Measurements from ENCODE around the gene DNAH1.

The DNAH1 gene

DNA sequence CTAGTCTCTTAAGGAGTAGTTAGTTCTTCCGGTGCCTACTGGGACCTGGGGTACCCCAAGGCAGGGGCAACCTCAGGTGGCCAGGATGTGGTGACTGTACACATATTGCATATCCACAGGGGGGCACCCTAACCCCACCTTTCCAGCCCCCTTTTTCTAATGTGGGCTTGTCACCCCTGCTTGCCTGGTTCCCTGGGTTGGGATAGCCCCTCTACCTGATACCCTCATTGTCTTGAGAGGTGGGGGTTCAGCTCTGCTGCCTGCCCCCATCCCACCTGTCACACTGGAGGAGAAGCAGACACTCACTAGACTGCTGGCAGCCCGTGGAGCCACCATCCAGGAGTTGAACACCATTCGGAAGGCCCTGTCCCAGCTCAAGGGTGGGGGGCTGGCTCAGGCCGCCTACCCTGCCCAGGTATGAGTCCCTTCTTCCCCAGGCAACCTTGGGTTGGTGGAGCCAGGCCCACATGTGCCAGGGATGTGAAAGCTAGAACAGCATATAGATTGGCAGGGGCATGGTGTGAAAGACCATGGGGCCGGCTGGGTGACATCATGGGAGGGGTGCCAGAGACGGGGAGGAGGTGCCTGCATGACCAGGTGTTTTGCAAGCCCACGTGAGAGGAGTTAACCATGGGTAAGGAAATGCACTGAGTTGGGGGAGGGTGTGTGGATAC is 24.5 kb upstream of the DNAH1 start:
- DNase-seq: peak; percentile 30 to 31

DNA sequence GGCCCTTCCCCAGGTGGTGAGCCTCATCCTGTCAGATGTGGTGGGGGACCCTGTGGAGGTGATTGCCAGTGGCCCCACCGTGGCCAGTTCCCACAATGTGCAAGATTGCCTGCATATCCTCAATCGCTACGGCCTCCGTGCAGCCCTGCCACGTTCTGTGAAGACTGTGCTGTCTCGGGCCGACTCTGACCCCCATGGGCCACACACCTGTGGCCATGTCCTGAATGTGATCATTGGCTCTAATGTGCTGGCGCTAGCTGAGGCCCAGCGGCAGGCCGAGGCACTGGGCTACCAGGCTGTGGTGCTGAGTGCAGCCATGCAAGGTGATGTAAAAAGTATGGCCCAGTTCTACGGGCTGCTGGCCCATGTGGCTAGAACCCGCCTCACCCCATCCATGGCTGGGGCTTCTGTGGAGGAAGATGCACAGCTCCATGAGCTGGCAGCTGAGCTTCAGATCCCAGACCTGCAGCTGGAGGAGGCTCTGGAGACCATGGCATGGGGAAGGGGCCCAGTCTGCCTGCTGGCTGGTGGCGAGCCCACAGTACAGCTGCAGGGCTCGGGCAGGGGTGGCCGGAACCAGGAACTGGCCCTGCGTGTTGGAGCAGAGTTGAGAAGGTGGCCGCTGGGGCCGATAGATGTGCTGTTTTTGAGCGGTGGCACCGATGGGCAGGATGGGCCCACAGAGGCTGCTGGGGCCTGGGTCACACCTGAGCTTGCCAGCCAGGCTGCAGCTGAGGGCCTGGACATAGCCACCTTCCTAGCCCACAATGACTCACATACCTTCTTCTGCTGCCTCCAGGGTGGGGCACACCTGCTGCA is 23.7 kb upstream of the DNAH1 start:
- DNase-seq: no peak

DNA sequence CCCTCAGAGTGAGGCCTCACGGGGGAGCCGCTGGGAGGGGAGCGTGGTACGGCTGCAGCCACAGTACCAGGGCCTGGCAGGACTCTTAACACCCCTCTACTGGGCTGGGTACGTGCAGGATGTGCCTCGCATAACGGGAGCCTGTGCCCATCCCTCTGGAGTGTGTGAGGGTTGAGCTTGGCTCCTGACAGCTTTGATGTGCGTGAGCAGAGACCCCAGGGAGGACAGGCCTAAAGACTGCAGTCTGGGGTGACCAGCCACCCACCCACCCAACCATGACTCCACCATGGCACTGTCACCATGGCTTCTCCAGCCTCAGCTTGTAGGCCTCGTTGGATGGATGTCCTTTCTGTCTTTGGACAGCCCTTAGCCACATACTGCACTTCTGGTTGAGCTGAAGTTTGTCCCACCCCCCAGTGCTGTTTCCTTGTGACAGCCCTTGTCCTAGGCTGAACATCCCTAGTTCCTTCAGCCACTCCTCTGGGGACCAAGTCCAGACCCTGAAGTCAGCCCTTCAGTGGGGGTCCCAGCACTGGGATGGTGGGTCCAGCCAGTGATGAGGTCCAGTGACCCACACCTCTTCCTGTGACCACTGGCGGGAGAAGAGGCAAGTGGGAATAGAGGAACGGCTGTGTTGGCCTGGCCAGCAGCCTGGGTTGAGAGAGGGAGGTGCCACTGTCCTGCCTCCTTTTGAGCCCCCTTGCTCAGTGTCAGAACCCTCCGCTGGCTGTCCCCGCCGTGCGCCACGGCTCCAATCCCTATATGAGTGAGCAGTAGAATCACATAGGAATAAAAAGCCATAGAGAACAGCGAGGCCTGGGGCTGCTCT is 22.4 kb upstream of the DNAH1 start:
- no peak for DNase-seq

DNA sequence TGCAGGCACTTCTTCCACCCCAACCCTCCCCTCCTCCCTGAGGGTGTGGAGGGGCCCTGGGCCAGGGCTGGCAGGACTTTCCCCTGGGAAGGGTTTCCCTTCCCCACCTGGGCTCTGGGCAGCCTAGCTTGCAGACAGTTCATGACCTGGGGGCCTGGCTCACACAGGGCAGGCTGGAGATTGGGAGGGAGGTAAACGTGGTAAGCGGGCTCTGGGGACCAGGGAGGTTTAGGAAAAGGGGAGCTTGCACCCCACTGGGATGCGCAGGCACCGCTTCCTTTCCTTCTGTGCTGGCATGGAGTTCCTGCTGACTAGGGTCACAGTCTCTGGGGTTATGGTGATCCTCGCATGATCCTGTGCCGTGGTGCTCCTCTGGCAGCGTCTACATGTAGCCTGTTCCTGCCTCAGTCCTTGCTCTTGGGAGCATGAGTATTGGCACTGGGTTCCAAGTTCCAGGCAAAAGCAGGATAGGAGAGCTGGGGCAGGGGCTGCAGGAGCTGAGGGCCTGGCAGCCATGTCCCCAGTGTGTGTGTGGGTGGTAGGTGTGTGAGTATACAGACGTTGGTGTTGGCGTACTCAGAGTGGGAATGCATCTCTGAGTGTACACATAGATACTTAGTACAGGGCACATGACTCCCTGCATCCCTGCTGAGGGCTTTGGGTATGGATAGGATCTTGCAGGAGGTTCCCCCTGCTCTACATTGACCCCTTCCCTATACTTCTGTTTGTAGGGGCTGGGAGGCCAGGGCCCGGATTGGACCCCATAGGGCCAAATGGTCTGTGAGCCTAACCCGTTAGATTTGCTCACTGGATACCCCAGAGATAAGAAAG is 21.6 kb upstream of the DNAH1 start:
- DNase-seq: no peak

DNA sequence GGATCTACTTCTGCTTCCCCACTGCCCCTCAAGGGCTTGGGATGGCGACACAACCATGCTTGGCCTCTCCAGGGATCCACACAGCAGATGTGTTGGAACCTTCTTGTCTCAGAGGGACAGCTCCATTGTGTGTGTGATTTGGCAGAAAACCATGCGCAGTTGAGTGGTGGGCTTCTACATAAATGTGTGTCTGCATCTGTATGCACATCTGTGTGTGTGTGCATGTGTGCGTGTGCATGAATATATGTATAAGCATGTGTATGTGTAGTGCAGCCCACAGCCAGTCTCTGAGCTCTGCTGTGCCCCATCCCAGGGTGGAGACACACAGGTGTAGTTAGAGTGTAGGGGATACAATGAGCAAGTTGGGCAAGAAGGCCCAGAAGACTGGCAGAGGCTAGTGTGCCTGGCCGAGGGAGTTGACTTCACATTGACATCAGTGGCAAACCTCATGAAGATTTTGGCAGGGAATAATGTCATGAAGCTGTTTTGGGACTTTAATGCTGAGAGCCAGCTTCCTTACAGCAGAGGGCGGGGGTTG is 20.4 kb upstream of the DNAH1 start:
- no peak for DNase-seq

DNA sequence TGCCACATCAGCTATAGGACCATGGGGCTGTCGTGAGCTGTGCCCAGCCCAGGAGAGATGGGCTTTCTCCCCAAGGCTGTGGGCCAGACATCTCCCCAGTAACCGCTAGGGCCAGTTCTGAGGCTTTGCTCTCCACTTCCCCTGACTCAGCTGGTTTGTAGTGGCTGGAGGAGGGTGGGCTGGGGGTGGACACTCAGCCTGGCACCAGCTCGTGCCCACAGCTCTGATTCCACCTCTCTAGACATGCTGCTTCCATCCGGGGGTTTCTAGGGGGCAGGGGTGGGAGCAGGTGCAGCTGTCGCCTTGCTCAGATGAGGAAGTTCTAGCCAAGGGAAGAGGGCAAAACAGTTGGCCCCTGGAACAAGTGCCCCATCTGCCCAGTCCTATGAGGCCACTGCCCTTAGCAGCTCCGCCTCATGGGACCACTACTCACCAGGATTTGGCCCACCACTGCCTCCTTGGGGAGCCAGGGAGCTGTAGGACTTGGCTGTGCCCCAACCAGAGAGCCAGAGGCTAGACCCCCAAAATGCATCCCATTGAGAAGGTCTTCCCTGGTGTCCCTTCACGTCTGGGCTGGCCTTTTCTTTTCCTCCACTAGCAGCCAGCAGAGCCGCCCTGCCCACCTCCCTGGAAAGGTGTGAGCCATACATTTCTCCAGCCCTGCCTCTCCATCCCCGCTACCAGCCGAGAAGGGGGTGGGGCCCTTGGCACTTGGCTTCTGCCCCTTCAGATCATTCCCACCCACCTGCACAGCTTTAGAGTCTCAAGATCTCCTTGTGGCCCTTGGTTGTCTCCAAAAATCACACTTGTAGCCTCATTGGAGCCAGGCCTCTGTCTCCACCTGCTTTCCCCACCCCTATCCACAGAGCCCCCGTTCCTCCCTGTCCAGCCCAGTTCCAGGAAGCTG is 18.6 kb upstream of the DNAH1 start:
- DNase-seq: no peak

GRCh38 chr3:52298149-52299098 is 17.7 kb upstream of the DNAH1 start:
- DNase-seq: no peak

- no peak for DNase-seq
These were observed 16.8 kb upstream of the DNAH1 start for GRCh38 chr3:52299247-52299878.

- no peak for DNase-seq
These were observed 16.1 kb upstream of the DNAH1 start for GRCh38 chr3:52299879-52300611.

DNA sequence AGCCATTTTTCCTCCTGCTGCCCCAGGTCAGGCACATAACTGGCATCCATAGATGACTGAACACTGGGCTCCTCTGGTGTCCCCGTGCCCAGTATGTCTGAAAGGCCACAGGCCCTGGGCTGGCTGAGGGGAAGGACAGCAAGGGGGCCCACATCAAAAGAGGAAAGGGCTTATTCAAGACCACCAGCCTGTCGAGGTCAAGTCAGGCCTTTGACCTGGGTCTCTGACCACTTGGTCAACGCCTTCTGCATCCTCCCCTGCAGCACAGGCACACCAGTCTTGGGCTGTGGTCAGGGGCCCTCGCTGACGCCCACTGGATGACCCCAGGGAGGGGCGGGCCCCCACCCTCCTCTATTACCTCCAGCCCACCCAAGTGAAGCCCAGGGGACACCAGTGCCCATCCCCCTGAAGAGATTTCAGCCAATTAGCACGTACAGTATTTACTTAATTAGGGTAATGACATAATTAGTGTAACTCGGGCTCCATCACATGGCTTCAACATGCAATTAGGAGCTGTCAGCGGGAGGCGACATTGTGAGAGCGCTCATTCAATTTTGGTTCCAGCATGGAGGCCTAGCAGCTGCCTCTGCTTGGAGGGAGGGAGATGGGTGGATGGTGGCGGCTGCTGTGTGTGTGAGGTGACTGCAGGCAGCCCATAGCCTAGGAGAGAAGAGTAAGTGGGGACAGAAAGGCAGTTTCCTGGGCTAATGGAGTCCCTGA is 13.5 kb upstream of the DNAH1 start:
- no peak for DNase-seq

- DNase-seq: no peak
These were observed 12.3 kb upstream of the DNAH1 start for GRCh38 chr3:52303811-52304210.

DNA sequence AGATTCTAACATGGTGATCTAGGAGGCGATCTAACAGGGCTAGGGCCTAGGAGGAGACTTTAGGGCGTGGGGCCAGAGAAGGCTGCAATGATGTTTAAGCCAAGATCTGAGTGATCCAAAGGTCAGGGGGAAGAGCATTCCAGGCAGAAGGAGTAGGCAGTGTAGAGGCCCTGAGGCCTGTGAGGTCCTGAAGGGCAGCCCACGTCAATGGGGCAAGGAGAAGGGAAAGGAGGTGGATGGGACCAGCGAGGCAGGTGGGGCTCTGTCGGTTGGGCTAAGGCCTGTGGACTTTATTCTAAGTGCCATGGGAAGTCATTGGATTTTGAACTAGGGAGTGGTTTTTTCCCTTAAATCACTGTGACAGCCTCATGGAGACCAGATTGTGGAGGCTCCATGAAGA is 10.2 kb upstream of the DNAH1 start:
- DNase-seq: no peak

GRCh38 chr3:52306978-52307377 is 9.1 kb upstream of the DNAH1 start:
- DNase-seq: no peak

- no peak for DNase-seq
These were observed 7.8 kb upstream of the DNAH1 start for GRCh38 chr3:52308308-52308707.

DNA sequence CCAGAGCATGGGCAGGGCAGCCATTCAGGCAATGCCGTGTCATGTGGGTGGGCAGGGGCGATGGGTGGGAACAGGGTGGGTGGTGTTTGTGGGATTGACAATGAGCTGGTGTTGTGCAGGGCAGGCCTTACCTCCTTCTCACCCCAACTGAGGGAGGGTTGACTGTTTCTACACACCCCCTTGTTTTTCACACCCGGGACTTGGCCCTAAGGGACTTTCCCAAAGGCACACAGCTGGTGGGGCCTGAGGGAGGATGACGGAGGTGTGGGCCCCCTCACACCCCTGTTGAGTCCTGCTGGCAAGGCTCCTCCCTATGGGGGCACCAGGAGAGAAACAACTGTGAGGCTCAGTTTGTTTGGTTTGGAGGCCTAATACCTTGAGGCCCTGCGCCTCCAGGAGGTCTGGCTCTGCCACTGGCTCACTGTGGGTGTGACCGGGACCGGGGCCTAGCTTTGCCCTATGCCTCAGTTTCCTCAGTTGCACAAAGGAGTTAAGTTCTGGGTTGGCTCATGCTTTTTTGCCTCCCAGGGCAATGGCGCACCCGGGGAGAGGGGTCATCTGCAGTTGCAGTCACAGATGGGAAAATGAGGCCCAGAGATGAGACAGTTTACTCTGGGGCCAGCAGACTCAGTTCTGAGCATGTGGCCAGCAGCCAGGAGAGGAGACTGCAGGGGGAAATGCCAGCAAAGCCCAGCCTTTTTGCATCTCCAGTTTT is 5.1 kb upstream of the DNAH1 start:
- DNase-seq: peak; percentile 9 to 50

GRCh38 chr3:52311576-52312119 is 4.5 kb upstream of the DNAH1 start:
- no peak for DNase-seq

GRCh38 chr3:52313188-52313773 is 2.8 kb upstream of the DNAH1 start:
- DNase-seq: no peak
